ENCODE data around the gene PRKAG1.

PRKAG1 gene

DNA sequence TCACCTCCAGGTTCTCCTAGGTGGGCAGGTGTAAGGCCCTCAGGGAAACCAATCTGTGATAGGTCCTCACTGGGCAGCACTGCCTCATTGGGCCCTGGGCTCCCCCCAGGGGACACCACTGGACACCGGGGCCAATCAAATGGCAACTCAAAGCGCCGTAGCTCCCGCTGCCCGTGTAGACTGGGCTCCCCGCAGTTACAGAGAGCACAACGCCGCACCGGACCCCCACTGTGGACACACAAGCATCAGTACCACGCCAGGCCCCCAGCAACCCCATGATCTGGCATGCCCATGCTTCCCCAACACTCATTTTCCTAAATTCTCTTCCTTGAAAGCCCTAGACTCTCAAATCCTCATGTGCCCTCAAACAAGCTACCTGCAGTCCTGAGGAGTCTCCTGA lies 35.9 kb upstream of the PRKAG1 start:
- H3K27ac Mint-ChIP-seq, result no peak overlapping the region
- no peak overlapping the region for H3K4me3 Mint-ChIP-seq
- peaks cover 50 to 73% of the 10 kb centered on the region in 2 donors for H3K4me1 Mint-ChIP-seq
- no peaks in the 10 kb centered on the region for H3K27me3 Mint-ChIP-seq
- DNase-seq, result no peak
- H3K36me3 Mint-ChIP-seq, result peaks cover 48 to 61% of the 10 kb centered on the region in 2 donors
- ATAC-seq (replicated peaks), result no peak
- no peaks in the 10 kb centered on the region for H3K9me3 Mint-ChIP-seq

DNA sequence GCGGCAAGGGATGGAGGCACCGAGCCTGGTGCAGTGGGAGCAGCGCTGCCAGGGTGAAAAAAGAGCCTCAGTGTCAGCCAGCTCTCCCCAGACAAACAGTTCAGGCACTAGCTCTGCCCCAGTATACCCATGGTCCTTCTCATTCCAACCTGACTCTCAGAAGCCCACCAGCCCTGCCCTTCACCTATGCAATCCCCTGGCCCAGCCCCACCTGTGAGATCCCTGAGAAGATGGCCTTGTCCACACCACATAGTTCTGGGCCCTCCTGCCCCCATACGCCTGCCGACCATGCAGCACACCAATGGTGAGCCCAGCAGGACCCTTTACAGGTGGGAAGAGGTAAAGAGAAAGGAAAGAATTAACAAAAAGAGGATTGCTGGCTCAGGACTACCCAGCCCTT lies 35.5 kb upstream of the PRKAG1 start:
- DNase-seq (no peak), ATAC-seq (replicated peaks) (no peak)
- no peaks in the 10 kb centered on the region for H3K9me3 Mint-ChIP-seq
- H3K4me3 Mint-ChIP-seq, result no peak overlapping the region
- no peak overlapping the region for H3K27ac Mint-ChIP-seq
- H3K27me3 Mint-ChIP-seq, result no peaks in the 10 kb centered on the region
- peaks cover 48 to 64% of the 10 kb centered on the region in 2 donors for H3K36me3 Mint-ChIP-seq
- H3K4me1 Mint-ChIP-seq, result peaks cover 49 to 69% of the 10 kb centered on the region in 2 donors

DNA sequence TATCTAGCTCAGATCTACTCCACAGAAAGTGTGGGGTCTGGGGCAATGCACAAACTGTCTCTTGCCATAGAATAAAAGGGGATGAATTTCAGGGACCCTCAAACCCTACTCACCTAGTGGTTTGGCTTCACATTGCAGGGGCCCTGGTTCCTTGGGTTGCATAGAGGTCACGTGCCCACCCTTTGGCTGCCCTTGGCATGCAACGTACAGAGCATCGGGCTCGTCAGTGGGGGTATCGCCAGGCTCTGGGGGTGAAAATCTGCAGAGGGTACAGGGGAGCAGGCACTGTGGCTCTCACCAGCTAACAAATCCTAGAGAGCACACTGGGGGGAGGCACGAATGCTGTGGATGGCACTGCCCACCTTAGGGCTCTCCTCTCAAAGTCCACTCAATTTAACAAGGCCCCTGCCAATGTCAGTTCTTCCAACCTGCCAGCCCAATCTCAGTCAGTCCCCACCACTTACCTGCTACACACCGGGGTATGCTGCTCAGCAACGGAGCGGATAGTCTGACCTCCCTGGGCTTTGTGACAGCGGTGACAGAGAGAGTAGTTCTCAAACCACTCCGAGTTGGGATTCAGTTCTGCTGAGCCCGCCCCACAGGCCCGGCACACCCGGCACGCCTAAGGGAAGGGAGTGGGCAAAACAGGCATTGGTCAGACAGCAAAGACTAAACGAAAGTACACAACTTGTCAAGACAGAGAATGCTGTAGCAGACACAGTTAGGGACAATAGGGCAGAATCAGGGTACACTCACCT lies 34.1 kb upstream of the PRKAG1 start:
- H3K27me3 Mint-ChIP-seq, result no peaks in the 10 kb centered on the region
- no peak overlapping the region for H3K4me3 Mint-ChIP-seq
- H3K4me1 Mint-ChIP-seq, result peaks cover 39 to 54% of the 10 kb centered on the region in 2 donors
- peaks cover 60 to 75% of the 10 kb centered on the region in 2 donors for H3K36me3 Mint-ChIP-seq
- ATAC-seq (replicated peaks) (no peak), DNase-seq (no peak)
- no peak overlapping the region for H3K27ac Mint-ChIP-seq
- no peaks in the 10 kb centered on the region for H3K9me3 Mint-ChIP-seq

DNA sequence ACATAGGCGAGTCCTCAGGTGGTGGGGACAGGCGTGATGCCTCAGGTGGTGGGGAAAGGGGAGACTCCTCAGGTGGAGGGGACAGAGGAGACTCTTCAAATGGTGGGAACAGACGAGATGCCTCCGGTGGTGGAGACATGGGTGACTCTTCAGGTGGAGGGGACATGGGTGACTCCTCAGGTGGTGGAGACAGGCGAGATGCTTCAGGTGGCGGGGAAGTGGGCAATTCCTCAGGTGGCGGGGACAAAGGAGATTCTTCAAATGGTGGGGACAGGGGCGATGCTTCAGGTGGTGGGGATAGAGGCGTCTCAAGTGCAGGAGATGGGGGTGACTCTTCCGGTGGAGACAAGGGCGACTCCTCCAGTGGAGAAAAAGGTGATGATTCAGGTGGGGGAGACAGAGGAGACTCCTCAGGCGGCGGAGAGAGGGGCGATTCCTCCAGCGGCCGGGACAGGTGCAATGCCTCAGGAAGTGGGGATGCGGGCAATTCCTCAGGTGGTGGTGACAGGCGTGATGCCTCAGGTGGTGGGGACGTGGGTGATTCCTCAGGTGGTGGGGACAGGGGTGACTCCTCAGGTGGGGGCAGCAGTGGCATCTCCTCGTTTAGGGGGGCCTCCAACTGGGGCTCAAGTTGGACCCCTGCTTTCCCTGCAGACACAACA lies 33.3 kb upstream of the PRKAG1 start:
- Mint-ChIP-seq H3K36me3 (peaks cover 63 to 77% of the 10 kb centered on the region in 2 donors), H3K4me1 (peaks cover 32 to 47% of the 10 kb centered on the region in 2 donors), H3K27ac (no peak overlapping the region), H3K9me3 (no peaks in the 10 kb centered on the region), H3K27me3 (no peaks in the 10 kb centered on the region), H3K4me3 (no peak overlapping the region)
- DNase-seq, result no peak
- no peak for ATAC-seq (replicated peaks)

DNA sequence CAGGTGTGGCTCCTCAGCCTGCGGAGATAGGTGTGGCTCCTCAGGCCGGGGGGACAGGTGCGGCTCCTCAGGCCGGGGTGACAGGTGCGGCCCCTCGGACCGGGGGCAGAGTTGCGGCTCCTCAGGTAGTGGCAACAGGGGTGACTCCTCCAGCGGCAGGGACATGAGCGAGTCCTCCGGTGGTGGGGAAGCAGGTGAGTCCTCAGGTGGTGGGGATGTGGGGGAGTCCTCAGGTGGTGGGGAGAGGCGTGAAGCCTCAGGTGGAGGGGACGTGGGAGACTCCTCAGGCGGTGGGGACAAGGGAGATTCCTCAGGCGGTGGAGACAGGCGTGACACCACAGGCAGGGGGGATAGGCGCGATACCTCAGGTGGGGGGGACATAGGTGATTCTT lies 32.8 kb upstream of the PRKAG1 start:
- no peak for ATAC-seq (replicated peaks)
- no peak for DNase-seq
- no peak overlapping the region for H3K27ac Mint-ChIP-seq
- H3K36me3 Mint-ChIP-seq, result peaks cover 69 to 82% of the 10 kb centered on the region in 2 donors
- H3K4me3 Mint-ChIP-seq, result no peak overlapping the region
- no peaks in the 10 kb centered on the region for H3K9me3 Mint-ChIP-seq
- peaks cover 26 to 42% of the 10 kb centered on the region in 2 donors for H3K4me1 Mint-ChIP-seq
- no peaks in the 10 kb centered on the region for H3K27me3 Mint-ChIP-seq

DNA sequence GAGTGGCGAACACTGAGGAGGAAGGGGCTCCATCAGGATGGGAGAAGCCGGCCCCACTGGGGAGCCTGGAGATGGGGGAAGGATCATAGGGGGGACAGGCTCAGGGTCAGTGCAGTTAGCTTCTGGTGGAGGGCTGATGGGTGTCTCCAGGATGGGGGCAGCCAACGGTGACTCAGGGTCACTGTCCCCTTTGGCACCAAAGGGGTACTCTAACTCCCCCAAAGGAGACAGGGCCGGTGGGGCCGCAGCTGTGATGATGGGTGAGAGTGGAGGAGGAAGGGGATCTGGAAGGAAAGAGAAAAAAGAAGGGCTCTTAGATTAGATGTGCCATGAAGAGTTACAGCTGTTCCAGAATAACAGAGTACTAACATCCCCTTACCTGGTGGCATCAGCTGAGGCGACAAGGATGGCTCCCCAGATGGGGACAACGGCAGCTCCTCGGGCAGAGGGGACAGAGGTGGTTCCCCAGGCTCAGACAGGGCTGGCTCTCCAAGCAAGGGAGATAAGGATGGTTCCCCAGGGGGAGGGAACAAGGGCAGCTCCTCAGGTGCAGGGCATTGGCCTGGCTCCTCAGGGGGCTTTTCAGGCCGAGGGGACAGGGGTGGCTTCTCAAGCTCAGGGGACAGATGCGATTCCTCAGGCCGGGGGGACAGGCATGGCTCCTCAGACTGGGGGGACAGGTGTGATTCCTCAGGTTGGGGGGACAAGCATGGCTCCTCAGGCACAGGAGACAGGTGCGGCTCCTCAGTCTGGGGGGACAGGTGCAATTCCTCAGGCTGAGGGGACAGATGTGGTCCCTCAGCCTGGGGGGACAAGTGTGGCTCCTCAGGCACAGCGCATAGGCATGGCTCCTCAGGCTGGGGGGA lies 32.2 kb upstream of the PRKAG1 start:
- no peaks in the 10 kb centered on the region for H3K27me3 Mint-ChIP-seq
- no peak for ATAC-seq (replicated peaks)
- peaks cover 73 to 86% of the 10 kb centered on the region in 2 donors for H3K36me3 Mint-ChIP-seq
- H3K4me1 Mint-ChIP-seq, result peaks cover 20 to 35% of the 10 kb centered on the region in 2 donors
- H3K9me3 Mint-ChIP-seq, result no peaks in the 10 kb centered on the region
- no peak overlapping the region for H3K4me3 Mint-ChIP-seq
- no peak for DNase-seq
- peak overlapping the region; percentile 51 for H3K27ac Mint-ChIP-seq

DNA sequence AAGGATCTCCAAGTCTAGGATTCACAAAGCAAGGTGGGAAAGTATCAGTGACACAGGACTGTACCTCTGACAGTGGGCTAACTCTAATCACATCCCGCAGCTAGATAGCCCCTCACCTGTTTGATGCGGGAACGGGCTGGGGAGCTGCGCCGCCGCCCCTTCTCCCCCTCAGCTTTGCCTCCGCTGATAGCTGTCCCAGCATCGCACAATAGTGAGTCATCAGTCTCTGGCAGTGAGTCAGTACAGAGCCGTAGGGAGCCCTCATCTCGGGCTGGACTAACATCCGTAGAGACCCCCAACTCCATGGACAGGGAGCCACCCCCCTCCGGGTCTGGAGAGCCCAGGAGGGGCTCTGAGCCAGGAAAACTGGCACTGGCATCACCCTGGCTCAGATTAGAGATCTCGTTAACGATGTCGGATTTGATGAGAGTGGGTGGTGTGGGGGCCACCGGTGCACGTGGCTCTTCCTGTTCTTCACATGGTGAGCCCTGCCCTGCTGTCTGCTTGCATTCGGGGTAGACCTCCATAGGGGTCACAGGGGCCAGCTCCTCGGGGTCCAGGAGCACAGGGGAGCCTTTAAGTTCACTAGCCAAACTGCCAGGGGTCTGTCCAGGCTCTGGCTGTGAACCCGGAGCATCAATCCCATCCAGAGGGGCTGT lies 31.1 kb upstream of the PRKAG1 start:
- Mint-ChIP-seq H3K4me3 (no peak overlapping the region), H3K4me1 (peaks cover 15 to 27% of the 10 kb centered on the region in 2 donors), H3K27me3 (no peaks in the 10 kb centered on the region), H3K9me3 (no peaks in the 10 kb centered on the region), H3K36me3 (peaks cover 71 to 88% of the 10 kb centered on the region in 2 donors), H3K27ac (no peak overlapping the region)
- DNase-seq (no peak), ATAC-seq (replicated peaks) (no peak)

DNA sequence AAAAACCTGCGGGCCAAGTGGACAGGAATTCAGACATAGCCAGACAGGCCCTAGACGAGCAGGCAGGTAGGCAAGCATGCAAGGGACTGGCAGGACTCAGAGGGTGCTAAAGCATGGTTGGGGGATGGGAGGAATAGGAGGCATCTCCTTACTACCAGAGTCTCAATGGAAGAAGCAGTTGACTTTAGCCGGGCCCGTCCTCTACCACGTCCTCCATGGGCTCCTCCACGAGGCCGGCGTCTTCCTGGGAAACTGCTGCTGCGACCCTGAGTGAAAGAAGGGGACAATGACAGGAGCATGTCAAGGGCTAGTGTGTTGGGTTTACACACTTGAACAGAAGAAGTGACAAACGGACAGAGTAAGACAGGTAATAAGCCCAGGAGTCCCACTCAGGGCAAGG lies 30.4 kb upstream of the PRKAG1 start:
- Mint-ChIP-seq H3K4me3 (no peak overlapping the region), H3K36me3 (peaks cover 70 to 90% of the 10 kb centered on the region in 2 donors), H3K27ac (no peak overlapping the region), H3K9me3 (no peaks in the 10 kb centered on the region), H3K4me1 (peaks cover 17 to 29% of the 10 kb centered on the region in 2 donors), H3K27me3 (no peaks in the 10 kb centered on the region)
- ATAC-seq (replicated peaks) (no peak), DNase-seq (no peak)

DNA sequence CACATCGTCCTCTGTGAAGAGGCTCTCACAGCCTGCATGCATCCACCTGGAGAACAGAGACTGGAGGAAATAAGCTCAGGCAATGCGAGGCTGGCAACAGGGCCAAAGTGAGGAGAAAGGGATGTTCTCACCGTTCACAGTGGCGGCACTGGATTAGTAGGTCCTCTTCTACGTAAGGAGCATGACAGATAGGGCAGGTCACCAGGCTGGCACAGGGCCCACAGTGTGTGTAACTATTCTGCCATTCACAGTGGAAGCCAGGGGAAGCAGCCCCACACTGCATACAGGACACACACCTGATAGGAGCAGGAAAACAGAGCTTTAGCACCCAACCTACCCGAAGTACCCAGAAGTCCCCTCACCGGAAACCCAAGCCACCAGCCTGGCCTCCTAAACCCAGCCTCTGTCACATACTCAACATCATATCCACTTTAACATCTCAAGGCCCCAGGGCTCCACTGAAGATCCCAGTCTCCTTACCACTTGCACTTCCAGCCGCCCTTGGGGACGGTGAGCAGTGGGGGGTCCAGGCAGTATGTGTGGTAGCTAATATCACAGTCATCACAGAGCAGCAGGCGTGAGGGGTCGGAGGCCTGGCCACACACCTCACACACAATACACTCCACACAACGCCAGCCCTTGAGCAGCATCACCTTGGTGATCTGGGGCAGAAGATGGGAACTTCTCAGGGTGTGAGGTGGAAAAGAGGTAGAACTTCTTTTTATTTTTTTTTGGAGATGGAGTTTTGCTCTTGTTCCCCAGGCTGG lies 27.7 kb upstream of the PRKAG1 start:
- ATAC-seq (replicated peaks) (no peak), DNase-seq (no peak)
- no peak overlapping the region for H3K4me3 Mint-ChIP-seq
- no peaks in the 10 kb centered on the region for H3K27me3 Mint-ChIP-seq
- H3K9me3 Mint-ChIP-seq, result no peaks in the 10 kb centered on the region
- H3K4me1 Mint-ChIP-seq, result peaks cover 10 to 23% of the 10 kb centered on the region in 2 donors
- H3K36me3 Mint-ChIP-seq, result peaks cover 75 to 94% of the 10 kb centered on the region in 2 donors
- H3K27ac Mint-ChIP-seq, result no peak overlapping the region

DNA sequence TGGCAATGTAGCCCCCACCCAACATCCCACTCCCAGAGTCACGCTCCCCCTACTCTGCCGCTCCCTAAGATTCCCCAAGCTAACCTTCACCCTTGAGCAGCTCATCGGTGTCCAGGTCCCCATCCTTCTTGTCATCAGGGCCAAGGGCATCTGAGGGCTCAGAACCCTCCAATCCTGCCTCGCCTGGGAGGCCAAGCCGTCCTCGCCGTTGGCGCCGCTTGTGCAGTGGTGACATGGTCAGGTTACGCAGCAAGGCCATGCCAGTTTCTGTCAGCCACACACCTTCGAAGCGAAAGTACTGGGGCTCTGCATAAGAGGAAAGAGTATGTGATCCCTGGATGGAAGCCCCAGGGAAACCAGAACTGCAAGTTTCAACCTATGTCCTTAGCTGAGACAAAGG lies 26.1 kb upstream of the PRKAG1 start:
- H3K36me3 Mint-ChIP-seq, result peaks cover 75 to 92% of the 10 kb centered on the region in 2 donors
- H3K4me3 Mint-ChIP-seq, result no peak overlapping the region
- no peak overlapping the region for H3K27ac Mint-ChIP-seq
- no peaks in the 10 kb centered on the region for H3K9me3 Mint-ChIP-seq
- H3K4me1 Mint-ChIP-seq, result peaks cover 11 to 16% of the 10 kb centered on the region in 2 donors
- ATAC-seq (replicated peaks) (no peak), DNase-seq (no peak)
- no peaks in the 10 kb centered on the region for H3K27me3 Mint-ChIP-seq

DNA sequence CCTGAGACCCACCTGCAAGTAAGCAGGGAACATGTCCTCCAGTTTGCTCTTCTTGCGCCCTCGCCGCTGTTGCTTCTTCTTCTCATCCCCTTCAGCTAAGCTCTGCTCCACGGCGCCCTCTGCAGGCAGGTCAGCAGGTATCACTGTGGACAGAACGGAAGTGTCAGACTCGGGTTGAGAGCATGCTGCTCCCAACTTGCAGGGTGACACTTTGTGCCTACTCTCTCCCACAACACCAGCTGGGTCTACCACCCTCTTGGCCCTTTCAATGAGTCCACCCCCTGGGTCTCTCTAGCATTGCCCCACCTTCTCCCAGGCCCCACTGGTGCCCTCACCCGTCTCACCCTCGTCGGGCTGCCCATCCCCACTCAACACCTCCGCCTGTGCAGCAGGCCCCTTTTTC lies 25.3 kb upstream of the PRKAG1 start:
- Mint-ChIP-seq H3K36me3 (peaks cover 78 to 90% of the 10 kb centered on the region in 2 donors), H3K27ac (no peak overlapping the region), H3K9me3 (no peaks in the 10 kb centered on the region), H3K4me1 (peaks cover 11 to 16% of the 10 kb centered on the region in 2 donors), H3K27me3 (no peaks in the 10 kb centered on the region), H3K4me3 (no peak overlapping the region)
- ATAC-seq (replicated peaks) (peak; percentile 83 to 91), DNase-seq (peak; percentile 29)

DNA sequence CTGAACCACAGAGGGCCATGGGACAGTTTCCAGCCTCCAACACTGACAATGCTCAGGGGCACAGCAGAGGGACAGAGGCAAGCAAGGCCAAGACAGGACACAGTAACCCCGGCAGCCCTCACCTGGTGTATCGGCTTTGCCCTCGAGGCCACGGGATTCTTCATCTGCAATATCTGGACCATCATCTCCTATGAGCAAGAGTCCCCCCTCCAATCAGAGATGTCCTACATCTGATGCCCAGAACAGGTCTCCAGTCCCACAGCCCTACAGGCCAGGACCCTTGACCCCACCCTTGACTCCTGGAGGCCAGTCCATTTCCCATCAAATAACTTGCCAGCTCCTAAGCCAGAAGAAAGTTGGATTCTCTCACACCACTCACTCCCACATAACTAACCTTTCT lies 24.7 kb upstream of the PRKAG1 start:
- H3K36me3 Mint-ChIP-seq, result peaks cover 77 to 90% of the 10 kb centered on the region in 2 donors
- ATAC-seq (replicated peaks), result no peak
- no peak overlapping the region for H3K4me3 Mint-ChIP-seq
- no peaks in the 10 kb centered on the region for H3K9me3 Mint-ChIP-seq
- DNase-seq, result no peak
- no peak overlapping the region for H3K27ac Mint-ChIP-seq
- no peaks in the 10 kb centered on the region for H3K27me3 Mint-ChIP-seq
- H3K4me1 Mint-ChIP-seq, result peaks cover 11 to 16% of the 10 kb centered on the region in 2 donors

DNA sequence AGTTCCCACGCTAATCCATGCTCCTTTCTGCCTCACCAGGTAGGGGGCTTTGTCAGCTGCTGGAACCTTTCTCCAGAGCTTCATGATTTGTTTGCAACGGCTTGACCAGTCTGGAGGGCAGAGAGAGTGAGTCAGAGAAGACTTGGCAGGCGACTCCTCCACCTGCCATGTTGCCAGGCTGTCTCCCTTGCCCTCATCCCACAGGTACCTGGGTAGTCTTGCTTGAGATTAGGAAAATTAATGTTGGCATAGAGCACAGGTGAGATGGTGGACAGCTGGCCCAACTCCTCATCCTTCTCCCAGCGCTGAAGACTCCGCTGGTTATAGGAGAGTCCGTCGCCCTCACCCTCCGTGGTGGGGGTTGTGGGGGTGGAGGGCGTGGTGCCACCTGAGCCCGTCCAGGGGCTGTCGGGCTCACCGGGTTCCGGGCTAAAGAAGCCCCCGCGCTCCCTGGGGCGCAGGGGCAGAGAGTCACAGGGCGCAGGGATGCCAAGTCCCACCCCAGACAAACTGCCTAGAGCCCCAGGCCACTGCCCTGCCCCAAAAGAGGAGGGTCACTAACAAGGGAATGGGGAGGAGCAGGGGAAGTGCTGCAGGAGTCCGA lies 23.4 kb upstream of the PRKAG1 start:
- DNase-seq, result no peak
- Mint-ChIP-seq H3K27me3 (no peaks in the 10 kb centered on the region), H3K4me1 (peaks cover 11 to 16% of the 10 kb centered on the region in 2 donors), H3K9me3 (no peaks in the 10 kb centered on the region), H3K36me3 (peaks cover 75 to 88% of the 10 kb centered on the region in 2 donors), H3K4me3 (no peak overlapping the region), H3K27ac (peak overlapping the region; percentile 37)
- no peak for ATAC-seq (replicated peaks)

Measured in stimulated activated naive B cell treated with anti-CD40 and anti-IgM and Interleukin-4, amounts not matched to agents 10 μg/mL and 1 μg/mL and 100 μg/mL, for 72 hours (primary cell).